GM12875 (cell line): Measurements from ENCODE around the gene ARHGAP40.

ENCODE experiments used
- H3K4me3 ChIP-seq: one replicate; pipeline ENCODE4 v1.5.1; 2011; ENCODE audit warnings: low read depth, low read length, control low read depth
- CTCF ChIP-seq: IDR thresholded peaks from 2 replicates; pipeline ENCODE4 v1.5.1; 2011; ENCODE audit warnings: low read depth, mild to moderate bottlenecking, control low read depth, inconsistent platforms, low read length, moderate library complexity, borderline replicate concordance; ENCODE audit not compliant: insufficient read depth

ARHGAP40 gene

GRCh38 chr20:38660429-38660828 is 58.8 kb downstream of the ARHGAP40 start:
- TF ChIP-seq CTCF, result no peak
- H3K4me3 ChIP-seq, result no peak overlapping the region

- TF ChIP-seq CTCF, result no peak
- no peak overlapping the region for H3K4me3 ChIP-seq
These were observed 62.1 kb downstream of the ARHGAP40 start for GRCh38 chr20:38663660-38664059.

- H3K4me3 ChIP-seq, result no peak overlapping the region
- no peak for TF ChIP-seq CTCF
These were observed 62.7 kb downstream of the ARHGAP40 start for GRCh38 chr20:38664284-38664683.

- no peak for TF ChIP-seq CTCF
- no peak overlapping the region for H3K4me3 ChIP-seq
These were observed 63.5 kb downstream of the ARHGAP40 start for GRCh38 chr20:38665094-38665493.

GRCh38 chr20:38665506-38666285 is 64.1 kb downstream of the ARHGAP40 start:
- no peak overlapping the region for H3K4me3 ChIP-seq
- no peak for TF ChIP-seq CTCF

GRCh38 chr20:38667417-38667956 is 65.9 kb downstream of the ARHGAP40 start:
- TF ChIP-seq CTCF, result no peak
- H3K4me3 ChIP-seq, result no peak overlapping the region

GRCh38 chr20:38669688-38670087 is 68.1 kb downstream of the ARHGAP40 start:
- H3K4me3 ChIP-seq, result no peak overlapping the region
- no peak for TF ChIP-seq CTCF
